Upper lobe of left lung (tissue), 4 donors: ENCODE data around the gene MYCT1.

Experiments used
- CTCF ChIP-seq, 6 experiments: fragments of 450-650 bp in 4 of 6; fragments of 200-600 bp in 2 of 6; sonication (generic) in 2 of 6; IDR thresholded peaks; one replicate each; pipeline ENCODE4 v1.5.1; 2016 to 2019; ENCODE audit warnings: antibody characterized with exemption in 6 of 6
- POLR2A ChIP-seq, 4 donors: fragments of 450-650 bp; IDR thresholded peaks; one replicate each; pipeline ENCODE4 v1.5.1; 2016 to 2017; ENCODE audit warnings: antibody characterized with exemption in 4 of 4, mild to moderate bottlenecking in 2 of 4
- POLR2AphosphoS5 ChIP-seq, 2 donors: sonication (generic); formaldehyde crosslinking; IDR thresholded peaks; one replicate each; pipeline ENCODE4 v1.5.1; 2017; ENCODE audit warnings: antibody characterized with exemption in 2 of 2

DNA sequence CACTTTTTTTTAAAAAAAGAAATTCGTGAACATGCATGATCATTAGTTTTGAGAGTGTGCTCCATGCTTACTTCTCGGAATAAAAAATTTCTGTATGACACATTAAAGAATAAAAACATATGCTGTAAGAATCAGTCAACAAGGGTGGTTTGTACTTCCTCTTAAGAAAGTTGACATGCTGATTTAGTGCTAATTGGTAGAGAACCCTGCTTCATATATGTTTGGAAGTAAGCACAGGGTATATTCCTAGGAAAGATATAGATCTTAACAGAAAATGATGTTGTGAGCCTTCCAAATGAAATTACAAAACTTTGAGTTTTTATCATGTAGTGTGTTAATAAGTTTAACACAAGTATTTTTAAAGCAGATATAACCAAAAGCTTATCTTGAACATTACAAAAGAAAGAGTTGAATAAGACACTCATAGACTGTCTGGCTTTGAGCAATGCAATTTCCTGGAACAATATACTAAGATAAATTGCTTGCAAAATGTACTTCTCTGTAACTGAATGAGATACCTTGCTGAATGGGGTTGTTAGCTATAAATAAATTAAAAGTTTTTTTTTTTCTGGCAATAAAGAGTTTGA, 39.1 kb downstream of the MYCT1 start:
- TF ChIP-seq POLR2A (IDR thresholded peaks at IDR 0.05) (no peak), POLR2AphosphoS5 (IDR thresholded peaks at IDR 0.05) (no peak), CTCF (IDR thresholded peaks at IDR 0.05) (no peak)
